Nephron (organoid): ENCODE results near the gene TTC9C.

Experiments
- H3K27ac Mint-ChIP-seq, 3 experiments: 2 replicates each; pipeline ENCODE4 v1.8.0; 2020; ENCODE audit warnings: mixed read lengths in 3 of 3, mild to moderate bottlenecking in 2 of 3, moderate library complexity in 1 of 3
- H3K27me3 Mint-ChIP-seq: 2 replicates; pipeline ENCODE4 v1.8.0; 2021; ENCODE audit warnings: low read depth, mild to moderate bottlenecking, moderate library complexity, mixed read lengths
- H3K36me3 Mint-ChIP-seq: 2 replicates; pipeline ENCODE4 v1.8.0; 2020; ENCODE audit warnings: low read depth, mixed read lengths
- H3K4me1 Mint-ChIP-seq: 2 replicates; pipeline ENCODE4 v1.8.0; 2020; ENCODE audit warnings: mixed read lengths
- H3K4me3 Mint-ChIP-seq, 3 experiments: 2 replicates each; pipeline ENCODE4 v1.8.0; 2020; ENCODE audit warnings: mild to moderate bottlenecking in 3 of 3, mixed read lengths in 3 of 3, moderate library complexity in 2 of 3
- H3K9me3 Mint-ChIP-seq: 2 replicates; pipeline ENCODE4 v1.8.0; 2020; ENCODE audit warnings: mixed read lengths
- CTCF ChIP-seq, 3 experiments: fragments of 200-600 bp; sonication (generic); IDR thresholded peaks; one replicate each; pipeline ENCODE4 v1.5.0; 2021; ENCODE audit warnings: antibody characterized with exemption in 3 of 3; ENCODE audit not compliant: unreplicated experiment in 3 of 3

The TTC9C gene

GRCh38 chr11:62705413-62705812 is 22.9 kb upstream of the TTC9C start:
- Mint-ChIP-seq H3K27me3 (no peaks in the 10 kb centered on the region), H3K27ac (peak overlapping the region; percentile 88 to 97 (median 89)), H3K9me3 (no peaks in the 10 kb centered on the region), H3K36me3 (peaks cover 26% of the 10 kb centered on the region), H3K4me1 (peaks cover 39% of the 10 kb centered on the region), H3K4me3 (peak overlapping the region; percentile 83 to 93 (median 90))
- no peak for TF ChIP-seq CTCF (IDR thresholded peaks at IDR 0.05; ENCODE audit: unreplicated experiment in 3 of 3)

DNA sequence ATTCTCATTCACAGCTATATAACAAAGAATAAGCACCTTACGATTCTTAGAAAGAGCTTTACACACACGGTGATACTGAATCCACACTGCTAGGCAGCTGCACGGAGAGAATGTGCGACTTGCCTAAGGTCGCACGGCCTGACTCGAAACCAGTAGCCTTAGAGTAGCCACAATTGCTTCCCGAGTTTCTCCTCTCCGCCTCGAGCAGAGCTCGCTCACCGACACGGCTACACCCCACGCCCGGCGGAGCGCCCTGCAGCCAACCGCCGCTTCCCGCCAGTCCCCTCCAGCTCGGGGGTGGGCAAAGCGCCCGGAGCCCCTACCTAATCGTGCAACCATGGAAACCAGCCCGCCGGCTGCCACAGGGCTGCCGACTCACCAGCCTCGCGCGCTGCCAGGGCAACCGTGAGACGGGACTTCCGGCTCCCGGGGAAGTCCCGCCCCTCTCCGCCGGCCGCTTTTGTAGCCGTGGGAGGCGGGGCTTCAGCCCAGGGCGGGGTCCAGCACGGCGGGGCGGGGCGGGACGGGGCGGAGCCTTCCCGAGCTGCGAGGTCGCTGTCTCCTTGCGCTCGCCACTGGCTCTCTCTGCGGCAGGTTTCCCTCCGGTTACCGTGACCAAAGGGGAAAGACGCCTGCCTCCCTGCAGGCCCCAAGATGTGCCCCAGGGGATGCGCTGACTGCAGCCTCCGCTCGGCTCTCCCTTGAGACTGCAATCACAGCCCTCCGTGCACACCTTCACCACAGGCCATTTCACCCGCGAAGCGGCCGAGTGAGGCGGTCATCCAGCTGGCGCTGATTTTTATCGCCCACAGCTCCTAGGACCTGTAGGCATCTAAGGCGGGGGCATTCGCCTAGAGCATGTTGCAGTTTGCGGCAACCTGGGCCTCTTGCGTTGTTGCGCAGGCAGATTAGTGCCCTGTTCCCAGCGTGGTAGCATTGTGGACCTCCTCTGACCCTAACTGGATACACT is 22.1 kb upstream of the TTC9C start:
- H3K4me3 Mint-ChIP-seq = peak overlapping the region; percentile 83 to 93 (median 90)
- H3K27me3 Mint-ChIP-seq = no peaks in the 10 kb centered on the region
- TF ChIP-seq CTCF (IDR thresholded peaks at IDR 0.05; ENCODE audit: unreplicated experiment in 3 of 3) = no peak
- no peaks in the 10 kb centered on the region for H3K9me3 Mint-ChIP-seq
- H3K27ac Mint-ChIP-seq = peak overlapping the region; percentile 96 to 99 (median 97)
- H3K36me3 Mint-ChIP-seq = peaks cover 28% of the 10 kb centered on the region
- peaks cover 39% of the 10 kb centered on the region for H3K4me1 Mint-ChIP-seq

DNA sequence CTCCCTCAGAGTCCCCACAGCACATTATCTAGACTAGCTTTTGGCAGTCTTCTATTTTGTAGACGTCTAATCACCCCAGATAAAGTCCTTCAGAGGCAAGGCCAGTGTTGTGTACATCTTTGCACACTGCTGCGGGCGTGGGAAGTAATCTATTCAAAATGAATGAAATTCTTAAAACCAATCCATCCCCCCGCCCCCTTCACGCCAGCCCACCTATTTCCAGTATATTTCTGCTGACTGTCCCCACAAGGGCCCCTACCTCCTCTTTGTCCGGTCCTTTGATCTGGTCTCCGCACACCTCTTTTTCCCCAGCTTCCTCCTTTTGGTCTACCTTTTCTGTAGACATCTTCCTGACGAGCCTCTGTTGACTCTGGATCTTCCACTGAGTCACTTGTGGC is 21.4 kb upstream of the TTC9C start:
- H3K4me1 Mint-ChIP-seq = peaks cover 39% of the 10 kb centered on the region
- H3K36me3 Mint-ChIP-seq = peaks cover 25% of the 10 kb centered on the region
- H3K27ac Mint-ChIP-seq = peak overlapping the region; percentile 96 to 99 (median 97)

GRCh38 chr11:62707277-62707861 is 20.9 kb upstream of the TTC9C start, which contains the start of the genes BSCL2 and GNG3:
TSS of gene BSCL2 (minus strand) at chr11:62707424. CDS start at chr11:62707195, 229 bp downstream.
TSS of gene GNG3 (plus strand) at chr11:62707676. CDS start at chr11:62708296, 620 bp downstream.
- TF ChIP-seq CTCF (IDR thresholded peaks at IDR 0.05; ENCODE audit: unreplicated experiment in 3 of 3) = no peak
- peaks cover 24% of the 10 kb centered on the region for H3K36me3 Mint-ChIP-seq
- peak within 1 kb of the TSS; percentile 83 to 91 (median 90) for H3K4me3 Mint-ChIP-seq
- H3K9me3 Mint-ChIP-seq = no peaks in the 10 kb centered on the region
- H3K4me1 Mint-ChIP-seq = peaks cover 39% of the 10 kb centered on the region
- peak within 1 kb of the TSS; percentile 96 to 99 (median 97) for H3K27ac Mint-ChIP-seq
- no peaks in the 10 kb centered on the region for H3K27me3 Mint-ChIP-seq

More for the DNA sequence above, 21.4 kb upstream of the TTC9C start:
- TF ChIP-seq CTCF (IDR thresholded peaks at IDR 0.05; ENCODE audit: unreplicated experiment in 3 of 3) = no peak
- no peaks in the 10 kb centered on the region for H3K9me3 Mint-ChIP-seq
- peak overlapping the region; percentile 83 to 91 (median 90) for H3K4me3 Mint-ChIP-seq
- no peaks in the 10 kb centered on the region for H3K27me3 Mint-ChIP-seq

DNA sequence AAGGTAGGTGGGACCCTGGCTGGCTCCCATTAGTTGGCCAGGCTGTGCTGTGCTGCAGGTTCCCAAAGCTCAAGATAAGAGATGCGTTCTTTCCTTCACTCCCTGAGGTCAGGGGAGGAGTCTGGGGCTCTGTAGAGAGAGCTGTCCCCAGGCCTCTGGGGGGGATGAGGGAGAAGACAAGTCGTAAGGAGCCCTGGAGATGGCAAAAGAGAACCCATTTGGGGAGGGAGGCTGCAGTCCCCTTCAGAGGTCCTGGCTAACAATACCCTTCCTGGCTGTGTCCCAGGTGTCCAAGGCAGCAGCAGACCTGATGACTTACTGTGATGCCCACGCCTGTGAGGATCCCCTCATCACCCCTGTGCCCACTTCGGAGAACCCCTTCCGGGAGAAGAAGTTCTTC is 19.9 kb upstream of the TTC9C start:
- Mint-ChIP-seq H3K4me1 (peaks cover 46% of the 10 kb centered on the region), H3K36me3 (peaks cover 30% of the 10 kb centered on the region), H3K27ac (peak overlapping the region; percentile 96 to 99 (median 97)), H3K27me3 (no peaks in the 10 kb centered on the region), H3K9me3 (no peaks in the 10 kb centered on the region), H3K4me3 (peak overlapping the region; percentile 83 to 91 (median 90))
- no peak for TF ChIP-seq CTCF (IDR thresholded peaks at IDR 0.05; ENCODE audit: unreplicated experiment in 3 of 3)
